Measurements from ENCODE around the gene TEC. TPM values are rescaled to one million over a fixed set of nuclear protein-coding genes. Genes with fewer than 3 reads are reported as not detected.
A peak's percentile ranks its signal among the peaks of the same experiment; 100 is the strongest.
"Not testable (repeated sequence)": the region's sequence is repeated elsewhere in the genome, so short reads cannot be mapped to it uniquely, and the experiment has no call there.

Gene TEC
- total RNA-seq, 1 donor from 2014 or later = 8.8 TPM

DNA sequence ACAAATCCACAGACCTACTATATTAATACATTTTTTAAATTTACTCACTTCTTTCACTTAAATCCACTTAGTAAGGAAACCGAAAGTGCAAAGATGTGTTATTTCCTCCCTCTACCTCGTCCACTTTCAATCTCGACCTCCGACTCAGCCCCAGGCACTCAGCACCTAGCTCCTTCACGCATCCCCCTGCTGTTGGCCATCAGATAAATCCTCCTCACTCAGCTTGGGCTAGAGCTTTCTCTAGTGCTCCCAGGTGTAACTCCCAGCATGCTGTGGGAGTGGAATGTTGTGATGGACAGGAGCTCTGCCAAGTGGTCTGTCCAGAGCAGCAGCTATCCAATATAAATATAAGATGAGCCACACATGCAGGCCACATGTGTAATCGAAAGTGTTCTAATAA, 26.7 kb upstream of the TEC start:
- ATAC-seq (ENCODE audit: low read depth) = no peak
- TF ChIP-seq, protein P1, sequence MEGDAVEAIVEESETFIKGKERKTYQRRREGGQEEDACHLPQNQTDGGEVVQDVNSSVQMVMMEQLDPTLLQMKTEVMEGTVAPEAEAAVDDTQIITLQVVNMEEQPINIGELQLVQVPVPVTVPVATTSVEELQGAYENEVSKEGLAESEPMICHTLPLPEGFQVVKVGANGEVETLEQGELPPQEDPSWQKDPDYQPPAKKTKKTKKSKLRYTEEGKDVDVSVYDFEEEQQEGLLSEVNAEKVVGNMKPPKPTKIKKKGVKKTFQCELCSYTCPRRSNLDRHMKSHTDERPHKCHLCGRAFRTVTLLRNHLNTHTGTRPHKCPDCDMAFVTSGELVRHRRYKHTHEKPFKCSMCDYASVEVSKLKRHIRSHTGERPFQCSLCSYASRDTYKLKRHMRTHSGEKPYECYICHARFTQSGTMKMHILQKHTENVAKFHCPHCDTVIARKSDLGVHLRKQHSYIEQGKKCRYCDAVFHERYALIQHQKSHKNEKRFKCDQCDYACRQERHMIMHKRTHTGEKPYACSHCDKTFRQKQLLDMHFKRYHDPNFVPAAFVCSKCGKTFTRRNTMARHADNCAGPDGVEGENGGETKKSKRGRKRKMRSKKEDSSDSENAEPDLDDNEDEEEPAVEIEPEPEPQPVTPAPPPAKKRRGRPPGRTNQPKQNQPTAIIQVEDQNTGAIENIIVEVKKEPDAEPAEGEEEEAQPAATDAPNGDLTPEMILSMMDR (IDR thresholded peaks at IDR 0.05) = no peak

DNA sequence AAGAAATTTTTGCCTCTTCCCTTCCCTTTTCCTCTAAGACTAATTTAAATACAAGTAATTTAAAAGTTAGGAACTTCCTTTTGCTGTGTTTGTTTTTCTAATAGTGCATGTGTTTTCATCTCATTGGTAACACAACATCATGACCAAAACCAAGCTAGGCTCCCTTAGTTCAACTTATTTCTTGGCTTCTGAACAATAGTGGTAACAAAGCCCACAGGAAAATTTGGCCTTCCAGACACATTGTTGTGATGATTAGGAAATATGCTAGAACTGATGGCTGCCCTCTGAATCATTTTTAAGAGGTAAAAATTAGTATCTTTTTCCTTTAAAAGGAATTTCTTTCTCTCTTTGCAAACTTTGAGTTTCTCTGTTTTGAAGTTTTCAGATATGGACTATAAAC, 25.5 kb upstream of the TEC start:
- POLR2A ChIA-PET = no interaction called here
- H3K9me3 Mint-ChIP-seq = no peaks in the 10 kb centered on the region

More for the DNA sequence above, 26.7 kb upstream of the TEC start:
- CTCF ChIA-PET = no interaction called here
- peak overlapping the region; percentile 66 for H3K4me3 Mint-ChIP-seq
- H3K27me3 Mint-ChIP-seq = no peaks in the 10 kb centered on the region
- DNase-seq = no peak
- H3K27ac Mint-ChIP-seq = no peak overlapping the region
- intact Hi-C loops (cut with micrococcal nuclease) = no loop called here
- H3K36me3 Mint-ChIP-seq (ENCODE audit: low read depth) = no peaks in the 10 kb centered on the region
- POLR2A ChIA-PET = interaction anchor here (0.6 kb wide), 1 partner anchor 50 kb away, joined by 6 read pairs; no protein-coding TSS in a partner anchor
- H3K4me1 Mint-ChIP-seq = peaks cover 5% of the 10 kb centered on the region
- H3K9me3 Mint-ChIP-seq = no peaks in the 10 kb centered on the region

DNA sequence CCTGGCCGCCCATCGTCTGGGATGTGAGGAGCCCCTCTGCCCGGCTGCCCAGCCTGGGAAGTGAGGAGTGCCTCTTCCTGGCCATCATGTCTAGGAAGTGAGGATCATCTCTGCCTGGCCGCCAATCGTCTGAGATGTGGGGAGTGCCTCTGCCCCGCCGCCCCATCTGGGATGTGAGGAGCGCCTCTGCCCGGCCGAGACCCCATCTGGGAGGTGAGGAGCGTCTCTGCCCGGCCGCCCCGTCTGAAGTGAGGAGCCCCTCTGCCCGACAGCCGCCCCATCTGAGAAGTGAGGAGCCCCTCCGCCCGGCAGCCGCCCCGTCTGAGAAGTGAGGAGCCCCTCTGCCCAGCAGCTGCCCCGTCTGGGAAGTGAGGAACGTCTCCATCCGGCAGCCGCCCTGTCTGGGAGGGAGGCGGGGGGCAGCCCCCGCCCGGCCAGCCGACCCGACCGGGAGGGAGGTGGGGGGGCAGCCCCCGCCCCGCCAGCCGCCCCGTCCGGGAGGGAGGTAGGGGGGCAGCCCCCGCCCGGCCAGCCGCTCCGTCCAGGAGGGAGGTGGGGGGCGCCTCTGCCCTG, 22.7 kb upstream of the TEC start:
- H3K27me3 Mint-ChIP-seq; H3K36me3 Mint-ChIP-seq (ENCODE audit: low read depth); H3K9me3 Mint-ChIP-seq; intact Hi-C loops (cut with micrococcal nuclease); ATAC-seq (ENCODE audit: low read depth); H3K27ac Mint-ChIP-seq; POLR2A ChIA-PET; H3K4me1 Mint-ChIP-seq; CTCF ChIA-PET; DNase-seq; H3K4me3 Mint-ChIP-seq: not testable (repeated sequence)

More for the DNA sequence above, 25.5 kb upstream of the TEC start:
- TF ChIP-seq, protein P1 (IDR thresholded peaks at IDR 0.05) = no peak
- DNase-seq = no peak
- Mint-ChIP-seq H3K27me3 (no peaks in the 10 kb centered on the region), H3K36me3 (ENCODE audit: low read depth) (no peaks in the 10 kb centered on the region), H3K4me3 (no peak overlapping the region), H3K4me1 (peaks cover 5% of the 10 kb centered on the region), H3K27ac (no peak overlapping the region)
- intact Hi-C loops (cut with micrococcal nuclease) = no loop called here
- no peak for ATAC-seq (ENCODE audit: low read depth)
- CTCF ChIA-PET = no interaction called here

DNA sequence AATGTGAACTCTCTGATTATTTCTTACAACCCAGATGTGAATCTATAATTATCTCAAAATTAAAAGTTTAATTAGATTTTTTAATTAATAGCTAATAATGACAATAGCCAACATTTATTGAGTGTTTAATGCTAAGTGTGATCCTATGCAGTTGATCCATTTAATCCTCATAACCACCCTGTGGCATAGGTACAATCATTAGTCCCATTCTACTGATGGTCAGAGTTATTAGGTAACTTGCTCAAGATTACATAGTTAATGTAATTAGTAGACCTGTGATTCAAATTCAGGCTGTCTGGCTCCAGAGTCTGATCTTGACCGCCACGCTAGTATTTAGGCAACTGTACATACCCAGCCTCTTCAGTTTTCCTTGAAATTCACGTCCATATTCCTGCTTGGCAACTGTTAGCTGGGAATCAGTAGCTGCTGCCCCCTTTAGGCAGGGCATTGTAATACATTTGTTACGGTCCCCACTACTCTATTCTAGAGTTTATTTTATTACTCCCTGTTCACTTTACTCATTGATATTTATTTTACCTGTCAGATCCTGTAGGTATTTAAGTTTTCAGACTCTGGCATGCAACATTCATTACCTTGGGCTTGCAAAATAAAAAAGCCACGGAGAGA, 20.6 kb upstream of the TEC start:
- Mint-ChIP-seq H3K27ac (no peak overlapping the region), H3K4me1 (no peaks in the 10 kb centered on the region), H3K27me3 (no peaks in the 10 kb centered on the region), H3K4me3 (no peak overlapping the region), H3K9me3 (no peaks in the 10 kb centered on the region), H3K36me3 (ENCODE audit: low read depth) (no peaks in the 10 kb centered on the region)
- intact Hi-C loops (cut with micrococcal nuclease) = loop anchor here (1.0 kb wide), 1 partner anchor 162 kb away; no protein-coding TSS in a partner anchor
- ChIA-PET POLR2A (interaction anchor here (0.6 to 0.8 kb wide), 3 partner anchors 12 to 358 kb away, joined by 3 to 4 read pairs (median 3); no protein-coding TSS in a partner anchor), CTCF (interaction anchor here (0.5 to 1.6 kb wide), 6 partner anchors 14 to 252 kb away, joined by 3 to 17 read pairs (median 3); no protein-coding TSS in a partner anchor)
- no peak for DNase-seq
- TF ChIP-seq, protein P1 (IDR thresholded peaks at IDR 0.05) = no peak
- ATAC-seq (ENCODE audit: low read depth) = peak; percentile 40

DNA sequence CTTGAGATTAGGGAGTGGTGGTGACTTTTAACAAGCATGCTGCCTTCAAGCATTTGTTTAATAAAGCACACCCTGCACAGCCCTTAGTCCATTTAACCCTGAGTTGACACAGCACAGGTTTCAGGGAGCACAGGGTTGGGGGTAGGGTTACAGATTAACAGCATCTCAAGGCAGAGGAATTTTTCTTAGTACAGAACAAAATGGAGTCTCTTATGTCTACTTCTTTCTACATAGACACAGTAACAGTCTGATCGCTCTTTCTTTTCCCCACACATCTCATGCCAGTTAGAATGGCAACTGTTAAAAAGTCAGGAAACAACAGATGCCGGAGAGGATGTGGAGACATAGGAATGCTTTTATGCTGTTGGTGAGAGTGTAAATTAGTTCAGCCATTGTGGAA, 16.4 kb upstream of the TEC start:
- DNase-seq; H3K27ac Mint-ChIP-seq; H3K36me3 Mint-ChIP-seq (ENCODE audit: low read depth); intact Hi-C loops (cut with micrococcal nuclease); H3K4me3 Mint-ChIP-seq; H3K27me3 Mint-ChIP-seq; CTCF ChIA-PET; H3K4me1 Mint-ChIP-seq; ATAC-seq (ENCODE audit: low read depth); POLR2A ChIA-PET: not testable (repeated sequence)
- peaks cover 15% of the 10 kb centered on the region for H3K9me3 Mint-ChIP-seq

DNA sequence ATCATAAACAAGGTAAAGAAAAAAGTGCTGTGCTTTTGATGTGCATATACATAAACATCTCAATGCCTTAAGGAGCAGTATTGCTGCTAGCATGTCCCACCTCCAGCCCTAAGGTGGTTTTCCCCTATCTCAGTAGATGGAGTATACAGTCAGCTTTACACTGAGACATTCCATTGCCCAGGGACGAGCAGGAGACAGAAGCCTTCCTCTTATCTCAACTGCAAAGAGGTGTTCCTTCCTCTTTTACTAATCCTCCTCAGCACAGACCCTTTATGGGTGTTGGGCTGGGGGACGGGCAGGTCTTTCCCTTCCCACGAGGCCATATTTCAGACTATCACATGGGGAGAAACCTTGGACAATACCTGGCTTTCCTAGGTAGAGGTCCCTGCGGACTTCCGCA, 16.0 kb upstream of the TEC start:
- DNase-seq; H3K27me3 Mint-ChIP-seq; H3K4me1 Mint-ChIP-seq; H3K4me3 Mint-ChIP-seq; ATAC-seq (ENCODE audit: low read depth); POLR2A ChIA-PET; H3K36me3 Mint-ChIP-seq (ENCODE audit: low read depth); CTCF ChIA-PET; H3K27ac Mint-ChIP-seq; intact Hi-C loops (cut with micrococcal nuclease): not testable (repeated sequence)
- H3K9me3 Mint-ChIP-seq = peaks cover 15% of the 10 kb centered on the region
